Measurements from ENCODE around the gene TBL3. TPM values are rescaled to one million over a fixed set of nuclear protein-coding genes. Genes with fewer than 3 reads are reported as not detected.

Gene TBL3
- polyA plus RNA-seq, 1 donor (not counting 4 experiments of a cell fraction or from before 2014, with no cell fraction given), result 27.8 TPM

GRCh38 chr16:1981398-1981836 is 9.6 kb downstream of the TBL3 start, which contains the start of gene NOXO1:
NOXO1 (minus strand) TSS chr16:1981469; CDS start chr16:1981179, 290 bp downstream.
- H3K79me2 ChIP-seq (ENCODE audit: control insufficient read depth, insufficient read depth, low read length), result peaks cover 2% of the 10 kb centered on the region
- peaks cover 38% of the 10 kb centered on the region for H3K4me1 ChIP-seq (ENCODE audit: control insufficient read depth, extremely low read depth, insufficient read depth, low read length)
- DNase-seq (ENCODE audit: low read depth, low spot score) (no peak), FAIRE-seq (peak; percentile 51)
- no peak within 1 kb of the TSS for H3K9ac ChIP-seq (ENCODE audit: control insufficient read depth, extremely low read depth, insufficient read depth, low read length)
- H3K36me3 ChIP-seq (ENCODE audit: control insufficient read depth in 2 of 2, extremely low read depth in 1 of 2, insufficient read depth in 2 of 2, low read length in 2 of 2), result peaks cover 12 to 25% of the 10 kb centered on the region in 2 experiments
- TF ChIP-seq CTCF (optimal IDR thresholded peaks at IDR 0.05 in 1 of 3, IDR thresholded peaks at IDR 0.05 in 1 of 3, conservative IDR thresholded peaks at IDR 0.05 in 1 of 3; ENCODE audit: extremely low read depth in 1 of 3, insufficient read depth in 2 of 3, low read length in 3 of 3) (peak in 1 of 3 experiments; percentile 8), EZH2 (IDR thresholded peaks at IDR 0.05; ENCODE audit: low read length) (no peak)
- peaks cover 34% of the 10 kb centered on the region for H3K27me3 ChIP-seq (ENCODE audit: control insufficient read depth, extremely low read depth, insufficient read depth, low read length)
- no peak within 1 kb of the TSS for H2AFZ ChIP-seq (ENCODE audit: control insufficient read depth, low read length)
- no peaks in the 10 kb centered on the region for H4K20me1 ChIP-seq (ENCODE audit: control insufficient read depth, extremely low read depth, insufficient read depth, low read length)
- H3K9me1 ChIP-seq (ENCODE audit: control insufficient read depth, extremely low read depth, insufficient read depth, low read length), result peaks cover 2% of the 10 kb centered on the region
- H3K4me3 ChIP-seq (ENCODE audit: control insufficient read depth in 2 of 3, extremely low read depth in 1 of 3, insufficient read depth in 2 of 3, low read depth in 1 of 3, low read length in 3 of 3), result no peak within 1 kb of the TSS
- H3K27ac ChIP-seq (ENCODE audit: control insufficient read depth, insufficient read depth, low read length), result no peak within 1 kb of the TSS
- H3K4me2 ChIP-seq (ENCODE audit: control insufficient read depth, extremely low read depth, insufficient read depth, low read depth, low read length), result peak within 1 kb of the TSS; percentile 61
- H3K9me3 ChIP-seq (ENCODE audit: control insufficient read depth, low read depth, low read length), result no peaks in the 10 kb centered on the region
- dilution Hi-C loops (cut with MboI; ENCODE audit: extremely low pct_ligation_motif_present, low sequenced_read_pairs), result no loop called here

- H3K27ac ChIP-seq (ENCODE audit: control insufficient read depth, insufficient read depth, low read length), result no peak overlapping the region
Observed at GRCh38 chr16:1982013-1982433, 10.2 kb downstream of the TBL3 start.

More at GRCh38 chr16:1982013-1982433, 10.2 kb downstream of the TBL3 start:
- Histone ChIP-seq H3K9ac (ENCODE audit: control insufficient read depth, extremely low read depth, insufficient read depth, low read length) (no peak overlapping the region), H4K20me1 (ENCODE audit: control insufficient read depth, extremely low read depth, insufficient read depth, low read length) (no peaks in the 10 kb centered on the region), H3K36me3 (ENCODE audit: control insufficient read depth in 2 of 2, extremely low read depth in 1 of 2, insufficient read depth in 2 of 2, low read length in 2 of 2) (peaks cover 9 to 27% of the 10 kb centered on the region in 2 experiments), H2AFZ (ENCODE audit: control insufficient read depth, low read length) (no peak overlapping the region), H3K4me1 (ENCODE audit: control insufficient read depth, extremely low read depth, insufficient read depth, low read length) (peaks cover 38% of the 10 kb centered on the region), H3K27me3 (ENCODE audit: control insufficient read depth, extremely low read depth, insufficient read depth, low read length) (peaks cover 34% of the 10 kb centered on the region), H3K9me1 (ENCODE audit: control insufficient read depth, extremely low read depth, insufficient read depth, low read length) (peaks cover 2% of the 10 kb centered on the region), H3K79me2 (ENCODE audit: control insufficient read depth, insufficient read depth, low read length) (peaks cover 2% of the 10 kb centered on the region), H3K4me3 (ENCODE audit: control insufficient read depth in 2 of 3, extremely low read depth in 1 of 3, insufficient read depth in 2 of 3, low read depth in 1 of 3, low read length in 3 of 3) (no peak overlapping the region), H3K9me3 (ENCODE audit: control insufficient read depth, low read depth, low read length) (no peaks in the 10 kb centered on the region), H3K4me2 (ENCODE audit: control insufficient read depth, extremely low read depth, insufficient read depth, low read depth, low read length) (no peak overlapping the region)
- dilution Hi-C loops (cut with MboI; ENCODE audit: extremely low pct_ligation_motif_present, low sequenced_read_pairs), result no loop called here
- DNase-seq (ENCODE audit: low read depth, low spot score), result no peak
- TF ChIP-seq CTCF (optimal IDR thresholded peaks at IDR 0.05 in 1 of 3, IDR thresholded peaks at IDR 0.05 in 1 of 3, conservative IDR thresholded peaks at IDR 0.05 in 1 of 3; ENCODE audit: extremely low read depth in 1 of 3, insufficient read depth in 2 of 3, low read length in 3 of 3) (no peak), EZH2 (IDR thresholded peaks at IDR 0.05; ENCODE audit: low read length) (no peak)
- no peak for FAIRE-seq

Data from keratinocyte (primary cell).